ENCODE data around the gene DERL2. TPM values are rescaled to one million over a fixed set of nuclear protein-coding genes. Genes with fewer than 3 reads are reported as not detected.

Gene DERL2
- total RNA-seq, 1 donor: 31.5 TPM

DNA sequence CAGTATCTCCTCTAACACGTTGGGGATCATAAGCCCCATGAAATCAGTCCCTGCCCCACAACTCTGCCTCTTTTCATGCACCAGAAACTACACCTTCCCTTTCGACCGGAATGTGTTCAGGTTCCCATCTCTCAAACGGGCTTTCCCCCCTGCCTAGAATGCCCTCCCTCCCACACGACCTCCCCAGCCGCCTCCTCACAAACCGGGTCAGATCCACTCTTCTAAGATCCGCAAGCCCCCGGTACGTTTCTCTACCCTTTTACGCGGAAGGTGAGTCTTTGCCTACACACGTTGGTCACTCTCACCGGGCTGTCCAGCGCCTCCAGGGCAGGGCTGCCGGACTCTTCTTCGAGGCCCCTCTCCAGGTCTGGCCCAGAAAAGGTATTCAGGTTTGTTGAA, 17.9 kb downstream of the DERL2 start:
- Histone ChIP-seq H3K36me3 (ENCODE audit: insufficient read depth, low read length) (peaks cover 9% of the 10 kb centered on the region), H3K9me3 (ENCODE audit: low read depth, low read length) (no peaks in the 10 kb centered on the region), H3K27me3 (ENCODE audit: insufficient read depth, low read length) (no peaks in the 10 kb centered on the region), H4K20me1 (ENCODE audit: insufficient read depth, low read length) (peaks cover 16% of the 10 kb centered on the region), H3K4me2 (ENCODE audit: insufficient read depth, low read length) (peak overlapping the region; percentile 96), H3K79me2 (ENCODE audit: insufficient read depth, low read length) (peaks cover 54% of the 10 kb centered on the region), H3K4me3 (ENCODE audit: insufficient read depth, low read length) (peak overlapping the region; percentile 85), H3K4me1 (ENCODE audit: insufficient read depth, low read length) (peaks cover 10% of the 10 kb centered on the region), H3K27ac (ENCODE audit: low read depth, low read length) (peak overlapping the region; percentile 63), H2AFZ (ENCODE audit: low read length) (peak overlapping the region; percentile 90)
- TF ChIP-seq, protein P1, sequence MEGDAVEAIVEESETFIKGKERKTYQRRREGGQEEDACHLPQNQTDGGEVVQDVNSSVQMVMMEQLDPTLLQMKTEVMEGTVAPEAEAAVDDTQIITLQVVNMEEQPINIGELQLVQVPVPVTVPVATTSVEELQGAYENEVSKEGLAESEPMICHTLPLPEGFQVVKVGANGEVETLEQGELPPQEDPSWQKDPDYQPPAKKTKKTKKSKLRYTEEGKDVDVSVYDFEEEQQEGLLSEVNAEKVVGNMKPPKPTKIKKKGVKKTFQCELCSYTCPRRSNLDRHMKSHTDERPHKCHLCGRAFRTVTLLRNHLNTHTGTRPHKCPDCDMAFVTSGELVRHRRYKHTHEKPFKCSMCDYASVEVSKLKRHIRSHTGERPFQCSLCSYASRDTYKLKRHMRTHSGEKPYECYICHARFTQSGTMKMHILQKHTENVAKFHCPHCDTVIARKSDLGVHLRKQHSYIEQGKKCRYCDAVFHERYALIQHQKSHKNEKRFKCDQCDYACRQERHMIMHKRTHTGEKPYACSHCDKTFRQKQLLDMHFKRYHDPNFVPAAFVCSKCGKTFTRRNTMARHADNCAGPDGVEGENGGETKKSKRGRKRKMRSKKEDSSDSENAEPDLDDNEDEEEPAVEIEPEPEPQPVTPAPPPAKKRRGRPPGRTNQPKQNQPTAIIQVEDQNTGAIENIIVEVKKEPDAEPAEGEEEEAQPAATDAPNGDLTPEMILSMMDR (IDR thresholded peaks at IDR 0.05; ENCODE audit: extremely low read depth, low read depth, low read length): no peak
- no peak for DNase-seq (ENCODE audit: insufficient read length, low spot score, missing footprints)

DNA sequence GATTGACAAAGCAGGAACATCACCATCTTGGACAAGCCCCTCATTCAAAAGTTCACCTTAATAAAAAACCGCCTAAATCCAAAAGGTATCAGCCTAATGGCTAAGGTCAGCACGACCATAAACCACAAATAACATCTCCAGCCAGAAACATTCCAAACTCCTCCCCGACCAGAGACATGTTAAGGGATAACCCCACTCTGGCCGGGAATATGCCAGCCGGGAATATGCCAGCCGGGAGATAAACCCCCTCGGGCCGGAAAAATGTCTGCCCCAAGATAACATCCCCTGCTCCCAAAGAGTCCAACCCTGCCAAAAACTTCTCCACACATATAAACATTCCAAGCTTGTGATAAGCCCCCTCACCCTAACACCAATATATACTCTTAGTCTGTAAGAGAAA, 18.6 kb downstream of the DERL2 start:
- Histone ChIP-seq H3K36me3 (ENCODE audit: insufficient read depth, low read length) (peaks cover 10% of the 10 kb centered on the region), H3K9me3 (ENCODE audit: low read depth, low read length) (no peaks in the 10 kb centered on the region), H3K4me3 (ENCODE audit: insufficient read depth, low read length) (peak overlapping the region; percentile 85), H4K20me1 (ENCODE audit: insufficient read depth, low read length) (peaks cover 17% of the 10 kb centered on the region), H3K27ac (ENCODE audit: low read depth, low read length) (peak overlapping the region; percentile 1), H3K4me1 (ENCODE audit: insufficient read depth, low read length) (peaks cover 10% of the 10 kb centered on the region), H2AFZ (ENCODE audit: low read length) (peak overlapping the region; percentile 90), H3K4me2 (ENCODE audit: insufficient read depth, low read length) (peak overlapping the region; percentile 96), H3K27me3 (ENCODE audit: insufficient read depth, low read length) (no peaks in the 10 kb centered on the region), H3K79me2 (ENCODE audit: insufficient read depth, low read length) (peaks cover 61% of the 10 kb centered on the region)
- DNase-seq (ENCODE audit: insufficient read length, low spot score, missing footprints): no peak
- TF ChIP-seq, protein P1 (IDR thresholded peaks at IDR 0.05; ENCODE audit: extremely low read depth, low read depth, low read length): no peak

DNA sequence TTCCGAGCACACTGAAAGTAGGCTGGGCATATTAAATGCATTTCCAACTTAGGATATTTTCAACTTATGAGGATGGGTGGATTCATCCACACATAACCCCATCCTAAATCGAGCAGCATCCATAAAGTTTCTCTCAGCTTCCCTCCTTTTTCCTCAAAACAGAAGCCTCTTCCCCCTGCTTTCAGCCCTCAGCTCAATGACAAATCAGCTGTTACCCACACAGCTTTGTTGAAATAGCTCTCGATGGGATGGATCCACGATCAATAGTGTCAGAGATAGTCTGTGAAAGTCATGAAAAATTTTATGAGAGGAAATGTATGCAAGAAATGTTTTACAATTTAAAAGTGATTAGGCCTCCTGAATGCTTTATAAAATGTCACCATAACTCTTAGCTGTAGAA, 19.7 kb downstream of the DERL2 start:
- no peaks in the 10 kb centered on the region for H3K27me3 ChIP-seq (ENCODE audit: insufficient read depth, low read length)
- H3K9me3 ChIP-seq (ENCODE audit: low read depth, low read length): no peaks in the 10 kb centered on the region
- DNase-seq (ENCODE audit: insufficient read length, low spot score, missing footprints): no peak
- TF ChIP-seq, protein P1 (IDR thresholded peaks at IDR 0.05; ENCODE audit: extremely low read depth, low read depth, low read length): no peak
- no peak overlapping the region for H3K4me3 ChIP-seq (ENCODE audit: insufficient read depth, low read length)
- H4K20me1 ChIP-seq (ENCODE audit: insufficient read depth, low read length): peaks cover 17% of the 10 kb centered on the region
- H3K27ac ChIP-seq (ENCODE audit: low read depth, low read length): no peak overlapping the region
- H3K4me1 ChIP-seq (ENCODE audit: insufficient read depth, low read length): peaks cover 10% of the 10 kb centered on the region
- H2AFZ ChIP-seq (ENCODE audit: low read length): no peak overlapping the region
- peaks cover 7% of the 10 kb centered on the region for H3K36me3 ChIP-seq (ENCODE audit: insufficient read depth, low read length)
- peaks cover 65% of the 10 kb centered on the region for H3K79me2 ChIP-seq (ENCODE audit: insufficient read depth, low read length)
- peak overlapping the region; percentile 96 for H3K4me2 ChIP-seq (ENCODE audit: insufficient read depth, low read length)

DNA sequence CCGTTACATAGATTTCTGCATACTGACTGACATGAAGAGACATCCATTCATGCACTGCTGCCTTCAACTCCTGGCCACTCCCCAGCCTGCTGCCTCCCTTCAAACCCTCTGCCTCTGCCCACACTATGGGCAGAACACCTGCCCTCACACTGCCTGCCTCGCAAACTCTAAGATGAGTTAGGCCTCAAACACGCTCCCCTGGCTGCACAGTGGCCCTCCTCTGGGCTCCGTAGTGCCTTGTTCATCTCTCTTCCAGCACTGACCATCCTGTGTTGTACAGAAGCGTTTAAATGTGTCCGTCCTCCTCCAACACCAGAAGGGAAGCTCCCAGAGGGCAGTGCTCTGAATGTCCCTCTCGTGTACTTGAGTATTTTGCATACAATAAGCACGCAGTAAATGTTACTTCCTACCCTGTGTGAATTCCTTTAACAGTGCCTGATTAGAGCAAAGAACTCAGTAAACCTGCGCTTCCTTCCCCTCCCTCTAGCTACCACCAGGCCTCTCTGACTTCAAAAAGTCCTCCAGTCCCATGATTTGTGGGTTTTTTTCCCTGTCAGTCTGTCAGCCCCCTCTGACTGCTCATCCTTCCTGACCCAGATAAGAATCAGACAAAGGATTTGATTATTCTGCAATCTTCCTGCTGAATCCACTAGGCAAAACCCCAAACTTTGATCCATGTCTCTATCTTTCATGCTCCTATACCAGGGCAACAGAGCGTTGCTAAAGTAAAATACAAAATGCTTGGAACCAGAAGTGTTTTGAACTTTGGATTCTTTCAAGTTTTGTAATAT, 21.1 kb downstream of the DERL2 start:
- Histone ChIP-seq H3K4me3 (ENCODE audit: insufficient read depth, low read length) (no peak overlapping the region), H3K27me3 (ENCODE audit: insufficient read depth, low read length) (no peaks in the 10 kb centered on the region), H3K36me3 (ENCODE audit: insufficient read depth, low read length) (peaks cover 12% of the 10 kb centered on the region), H3K9me3 (ENCODE audit: low read depth, low read length) (no peaks in the 10 kb centered on the region), H2AFZ (ENCODE audit: low read length) (no peak overlapping the region), H3K27ac (ENCODE audit: low read depth, low read length) (no peak overlapping the region), H3K4me1 (ENCODE audit: insufficient read depth, low read length) (peaks cover 10% of the 10 kb centered on the region), H3K4me2 (ENCODE audit: insufficient read depth, low read length) (no peak overlapping the region), H4K20me1 (ENCODE audit: insufficient read depth, low read length) (peaks cover 17% of the 10 kb centered on the region), H3K79me2 (ENCODE audit: insufficient read depth, low read length) (peaks cover 68% of the 10 kb centered on the region)
- peak; percentile 72 for DNase-seq (ENCODE audit: insufficient read length, low spot score, missing footprints)
- TF ChIP-seq, protein P1 (IDR thresholded peaks at IDR 0.05; ENCODE audit: extremely low read depth, low read depth, low read length): no peak
